GM21737 (cell line): ENCODE results near the gene PCA3.

Experiments used
- ATAC-seq: cut with Tn5 transposase; IDR thresholded peaks from one replicate; pipeline ENCODE4 v1.9.1; 2021; ENCODE audit warnings: mild to moderate bottlenecking, moderate library complexity; ENCODE audit not compliant: unreplicated experiment

Gene PCA3

DNA sequence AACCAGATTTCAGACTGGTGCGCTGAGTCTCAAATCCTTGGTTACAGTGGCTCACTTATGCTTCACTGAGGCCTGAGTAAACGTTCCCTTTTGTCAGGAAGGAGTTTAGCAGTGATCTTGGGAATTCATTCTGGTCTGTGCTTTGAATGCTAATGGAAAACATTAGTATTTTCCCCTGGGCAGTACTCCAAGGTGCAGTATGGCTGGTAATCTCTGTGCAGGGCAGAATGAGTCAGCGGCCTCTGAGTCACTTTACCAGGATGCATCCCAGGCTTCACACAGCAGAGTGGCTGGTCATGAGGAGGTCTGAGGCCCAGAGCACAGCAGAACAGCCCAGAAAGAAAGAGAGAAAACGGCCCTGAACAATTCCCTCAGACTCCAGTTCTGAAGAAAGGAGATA is 54.0 kb downstream of the PCA3 start:
- no peak for ATAC-seq

GRCh38 chr9:76820431-76820830 is 56.2 kb downstream of the PCA3 start:
- ATAC-seq = no peak

DNA sequence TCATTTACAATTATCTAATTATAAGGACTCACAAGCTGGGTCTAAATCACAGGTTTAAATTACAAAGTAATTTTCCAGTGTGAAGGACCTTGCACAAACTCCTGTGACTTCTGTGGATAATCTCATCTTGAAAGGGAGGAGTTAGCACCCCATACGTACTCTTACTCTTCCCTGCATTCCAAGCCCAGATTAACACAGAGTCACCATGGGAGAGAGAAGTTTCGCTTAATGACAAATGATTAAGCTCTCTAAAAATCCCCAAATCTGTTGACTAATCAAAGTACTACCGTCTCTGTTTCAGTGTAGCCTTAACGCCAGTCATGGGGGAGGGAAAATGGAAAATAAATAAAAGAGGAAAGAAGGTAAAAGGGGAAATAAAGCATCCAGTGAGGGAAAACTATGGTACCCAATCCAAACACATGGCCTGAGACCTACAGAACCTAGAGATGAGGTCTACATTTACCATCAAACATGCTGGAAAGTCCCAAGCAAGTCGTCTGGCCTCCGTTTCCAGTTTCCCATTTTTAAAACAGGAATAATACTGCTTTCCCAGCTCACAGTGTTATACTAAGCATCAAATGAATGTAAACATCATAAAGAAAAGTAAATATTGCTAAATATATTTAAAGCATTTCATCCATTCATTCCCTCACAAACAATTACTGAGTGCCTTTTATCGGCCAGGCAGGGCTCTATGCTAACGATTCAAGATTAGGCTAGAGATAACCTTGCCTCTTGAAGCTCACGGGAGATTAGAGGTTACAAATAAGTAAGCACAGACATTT is 63.2 kb downstream of the PCA3 start:
- ATAC-seq = no peak

- no peak for ATAC-seq
Measured at GRCh38 chr9:76828447-76828846, 64.2 kb downstream of the PCA3 start.

DNA sequence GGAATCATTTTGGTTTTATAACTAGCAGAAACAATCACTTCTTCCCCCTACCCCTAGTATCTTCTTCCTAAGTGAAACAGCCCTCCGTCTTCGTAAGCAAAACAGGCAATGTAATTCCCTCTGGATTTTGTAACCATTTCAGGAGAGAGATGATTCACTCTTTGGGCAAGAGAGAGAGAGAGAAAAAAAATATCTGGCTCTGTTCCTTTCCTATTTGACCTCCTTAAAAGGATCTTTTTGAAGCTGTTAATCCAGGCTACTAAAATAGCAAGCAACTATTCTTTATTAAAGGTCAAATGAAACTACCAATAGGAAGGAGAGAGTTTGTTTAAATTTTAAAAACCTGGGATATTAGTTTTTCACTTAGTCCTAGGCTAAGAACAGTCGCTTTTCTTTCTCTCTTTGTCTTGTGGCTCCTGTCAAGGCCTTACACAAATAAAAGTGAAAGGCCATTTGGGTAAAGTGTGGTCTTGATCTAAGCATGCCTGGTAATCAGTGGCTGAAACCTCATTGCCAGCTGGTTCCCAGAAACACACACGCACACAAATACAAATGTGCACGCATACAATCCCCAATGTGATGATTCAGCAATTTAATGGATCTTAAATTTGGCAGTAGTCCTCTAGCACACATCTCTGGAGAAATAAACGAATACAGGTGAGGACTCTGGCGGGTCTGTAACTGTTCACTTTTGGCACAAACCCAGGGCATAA is 71.5 kb downstream of the PCA3 start:
- no peak for ATAC-seq
